Activated naive CD4-positive, alpha-beta T cell treated with Interleukin-2 at 50 U/mL for 16 hours (primary cell): ENCODE results near the gene SLX4IP.

Experiments
- DNase-seq: peaks from one replicate; pipeline ENCODE4 v3.0.0-alpha.2; 2020

SLX4IP gene

DNA sequence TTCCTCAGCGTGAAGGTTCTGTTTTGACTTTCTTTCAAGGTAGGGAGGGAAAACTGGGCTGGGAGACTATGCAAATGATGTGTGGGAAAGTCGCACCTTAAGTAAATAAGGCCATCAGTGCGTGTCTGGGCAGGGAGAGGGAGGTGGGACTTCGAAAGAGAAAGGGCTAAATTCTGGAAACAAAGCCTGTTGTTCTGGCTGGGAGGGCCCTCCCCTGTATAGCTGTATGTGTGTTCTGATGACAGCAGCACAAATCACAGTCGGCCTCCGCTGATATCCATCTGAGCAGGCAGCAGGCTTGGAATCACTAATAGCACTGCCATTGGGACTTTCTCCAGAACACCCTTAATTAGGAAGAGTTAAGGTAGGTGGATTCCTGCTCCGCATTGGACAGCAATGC lies 219.5 kb downstream of the SLX4IP start:
- DNase-seq = no peak

DNA sequence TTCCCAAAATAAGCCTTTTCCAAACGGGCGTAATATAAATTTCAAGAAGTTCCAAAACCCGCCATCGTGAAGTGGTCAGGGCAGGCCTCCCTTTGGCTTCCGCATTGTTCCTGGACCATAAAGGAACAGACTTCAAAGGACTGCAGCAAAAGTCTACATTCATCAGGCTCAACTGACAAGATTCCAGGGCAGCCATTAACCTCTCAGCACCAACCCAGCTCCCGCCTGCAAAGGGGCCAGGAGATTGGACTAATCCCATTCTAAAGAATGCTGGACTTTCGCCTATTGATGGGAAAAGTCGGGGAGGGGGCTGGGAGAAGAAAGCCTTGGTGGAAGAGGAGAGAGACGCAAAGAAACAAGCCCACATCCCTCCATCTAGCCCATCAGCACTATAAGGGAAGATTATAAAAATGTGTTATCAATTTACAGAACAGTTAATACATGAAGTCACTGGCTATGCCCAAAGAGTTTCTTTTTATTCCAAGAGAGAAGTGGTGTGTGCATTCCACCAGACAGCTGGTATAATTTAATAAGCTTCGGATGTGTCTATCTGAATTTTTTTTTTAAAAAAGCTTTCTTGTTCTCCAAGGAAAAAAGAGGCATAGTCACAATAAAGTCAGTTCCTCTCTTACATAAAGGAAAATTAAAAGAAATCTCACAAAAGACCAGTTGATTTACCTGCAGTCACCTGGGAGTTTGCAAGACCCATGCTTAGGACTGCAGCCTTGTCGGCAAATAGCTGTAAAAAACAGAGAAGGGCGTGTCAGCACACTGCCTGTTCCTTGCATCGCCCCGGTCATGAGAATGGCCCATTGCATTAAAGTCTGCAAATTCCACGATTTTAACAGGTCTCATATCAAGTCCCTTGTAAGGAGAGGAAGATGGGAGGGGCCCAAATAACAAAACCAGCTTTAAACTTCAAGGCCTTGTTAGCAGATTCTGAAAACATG lies 220.9 kb downstream of the SLX4IP start:
- no peak for DNase-seq

DNA sequence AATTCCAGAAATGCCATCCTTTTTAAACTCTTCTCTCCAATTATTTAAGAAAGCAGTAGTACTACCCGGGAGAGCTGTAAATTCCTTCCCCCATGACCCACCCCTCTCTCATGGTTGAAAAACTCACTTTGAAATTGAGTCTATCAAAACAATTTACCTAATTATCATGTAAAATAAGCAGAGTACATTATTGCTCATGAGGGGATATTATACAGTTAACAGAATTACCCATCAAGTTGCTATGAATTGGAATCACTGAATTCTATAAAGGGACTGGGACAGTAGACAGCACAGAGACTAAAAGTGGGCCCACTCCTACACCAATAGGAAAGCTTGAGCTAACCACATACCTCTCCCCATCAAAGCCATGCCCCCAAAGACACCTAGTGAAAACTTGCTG lies 222.3 kb downstream of the SLX4IP start:
- DNase-seq = no peak

DNA sequence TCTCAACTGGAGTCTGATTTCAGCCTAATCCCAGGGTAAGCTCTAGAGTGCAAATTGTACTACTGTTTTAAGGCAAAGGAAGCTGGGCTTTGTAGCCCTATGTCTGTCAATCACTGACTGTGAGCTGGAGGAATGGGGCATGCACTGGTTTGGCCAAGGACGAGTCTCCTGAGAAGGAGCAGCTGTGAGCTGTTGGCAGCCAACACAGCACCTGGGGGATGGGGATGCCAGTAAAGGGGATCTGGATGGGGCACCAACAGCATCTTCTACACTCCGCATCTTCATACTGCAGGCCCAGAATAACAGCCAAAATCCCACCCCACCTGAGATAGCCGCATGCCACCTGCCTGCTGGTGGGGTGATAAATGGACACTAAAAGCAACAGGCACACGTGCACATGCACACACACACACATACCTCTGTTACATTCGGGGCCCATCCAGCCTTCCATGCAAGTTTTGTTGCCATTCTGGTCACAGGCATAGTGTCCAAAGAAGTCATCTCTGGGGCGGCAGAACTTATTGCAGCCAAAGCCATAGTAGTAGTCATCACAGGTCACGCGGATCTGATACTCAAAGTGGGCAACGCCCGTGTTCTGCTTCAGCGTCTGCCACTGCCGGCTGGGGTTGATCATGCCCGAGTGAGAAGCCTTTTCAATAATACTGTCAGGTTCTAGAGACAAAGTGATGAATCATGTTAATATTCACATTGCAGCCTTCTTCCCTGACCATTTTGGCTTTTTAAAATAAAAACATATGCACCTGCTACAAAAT lies 223.1 kb downstream of the SLX4IP start:
- DNase-seq = no peak

DNA sequence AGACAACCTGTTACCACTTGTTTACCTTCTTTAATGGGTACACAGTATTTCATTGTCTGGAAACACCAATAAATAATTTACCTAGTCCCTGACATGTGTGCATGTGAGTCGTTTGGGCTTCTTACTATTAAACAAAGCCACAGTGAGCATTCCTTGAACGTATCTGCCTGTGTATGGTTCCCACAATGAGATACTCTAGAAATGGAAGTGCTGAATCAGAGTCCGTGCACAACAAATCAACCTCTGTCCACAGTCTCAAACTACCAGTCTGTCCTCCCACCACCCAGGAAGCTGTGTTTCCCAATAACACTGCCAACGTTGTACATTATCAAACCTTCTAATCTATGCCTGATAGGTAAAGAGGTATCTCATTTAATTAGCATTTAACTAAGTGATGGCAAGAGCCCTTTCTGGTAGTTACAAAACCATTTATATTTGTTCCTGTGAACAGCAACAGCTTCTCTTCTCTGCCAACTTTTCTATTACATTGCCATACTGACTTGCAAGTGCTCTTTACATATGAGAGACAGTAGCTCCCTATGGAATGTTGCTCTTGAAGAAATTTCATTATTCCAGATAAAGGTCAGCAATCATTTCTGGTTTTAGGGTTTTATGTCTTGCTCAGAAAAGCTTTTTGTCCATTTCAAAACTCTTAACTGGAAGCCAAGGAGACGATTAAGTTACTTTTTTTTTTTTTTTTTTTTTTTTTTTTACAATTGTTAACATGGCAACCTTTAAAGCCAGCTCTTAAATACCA lies 223.9 kb downstream of the SLX4IP start:
- no peak for DNase-seq

DNA sequence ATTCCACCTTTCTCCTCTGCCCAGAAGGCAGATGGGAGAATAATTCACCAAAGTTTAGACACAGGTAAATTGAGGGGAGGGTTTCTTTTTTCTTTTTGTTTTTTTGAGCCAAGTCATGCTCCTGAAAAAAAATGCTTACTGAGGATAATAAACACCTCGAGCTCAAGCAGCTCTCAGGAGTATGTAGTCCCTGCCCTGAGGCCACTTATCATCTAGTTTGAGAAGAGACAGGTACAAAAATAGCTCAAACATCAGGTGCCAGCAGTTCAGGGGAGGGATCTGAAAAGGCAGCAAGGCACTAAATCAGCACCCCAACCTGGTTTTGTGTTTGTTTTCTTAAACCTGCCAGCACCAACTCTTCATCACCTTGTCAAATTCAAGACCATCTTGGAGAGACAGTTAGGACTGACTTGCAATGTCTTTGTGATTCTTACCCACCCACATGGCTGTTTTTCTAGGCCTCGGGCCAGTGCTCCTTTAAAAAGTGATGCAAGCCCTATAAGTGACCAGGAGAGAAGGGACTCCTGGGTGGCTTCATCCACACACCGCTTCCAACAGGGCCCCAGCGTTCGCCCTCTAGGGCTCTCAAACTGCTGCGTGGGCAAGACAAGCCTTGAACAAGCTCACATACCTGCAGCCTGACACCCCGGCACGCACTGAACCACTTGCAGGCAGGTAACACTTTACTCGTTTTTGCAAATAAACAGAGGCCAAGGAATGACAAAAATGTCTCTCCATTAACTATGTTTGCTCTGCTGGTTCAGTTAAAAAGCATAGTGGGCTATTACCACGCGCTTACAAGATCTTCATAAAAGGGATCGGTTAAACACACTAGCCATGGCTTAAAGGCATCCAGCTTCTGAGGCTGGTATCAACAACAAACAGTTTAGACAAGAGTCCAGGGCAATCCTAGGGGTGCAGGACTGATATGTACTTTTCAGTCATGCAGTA lies 224.8 kb downstream of the SLX4IP start:
- DNase-seq = no peak

DNA sequence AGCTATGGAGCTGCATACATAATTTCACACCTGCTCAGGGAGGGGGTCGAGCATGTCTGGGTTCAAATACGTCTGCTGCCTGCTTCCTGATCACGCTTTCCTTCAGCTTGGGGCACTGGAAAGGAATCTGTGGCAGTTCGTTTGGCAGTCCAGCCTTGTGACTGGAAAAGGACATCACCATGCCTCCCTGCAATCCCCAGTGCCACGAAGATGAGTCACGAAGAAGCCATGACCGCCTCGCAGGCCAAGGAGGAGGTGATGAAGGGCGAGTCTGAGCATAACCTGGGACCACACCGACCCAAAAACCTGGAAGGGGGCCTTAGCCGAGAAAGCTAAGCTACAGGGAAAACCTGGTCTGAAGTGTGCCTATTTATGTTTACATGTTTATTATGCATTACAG lies 225.6 kb downstream of the SLX4IP start:
- no peak for DNase-seq

DNA sequence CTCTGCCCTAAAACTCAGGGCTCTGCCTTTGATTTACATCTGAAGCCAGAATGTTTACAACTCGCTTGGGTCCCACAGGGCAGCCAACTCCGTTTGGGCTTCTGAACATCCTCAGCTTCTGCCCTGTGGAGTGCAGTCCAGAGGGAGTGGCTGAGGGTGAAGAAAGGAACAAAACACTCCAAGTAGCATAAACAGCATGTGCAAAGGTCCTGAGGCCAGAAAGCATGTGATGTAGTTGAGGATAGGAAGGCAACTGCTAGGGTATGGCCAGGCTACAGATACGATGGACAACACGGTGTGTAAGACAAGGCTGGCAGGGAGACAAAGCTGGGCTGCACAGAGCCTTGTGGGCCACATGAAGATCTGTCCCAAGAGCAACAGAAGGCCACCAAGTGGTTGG lies 226.2 kb downstream of the SLX4IP start:
- DNase-seq = no peak

DNA sequence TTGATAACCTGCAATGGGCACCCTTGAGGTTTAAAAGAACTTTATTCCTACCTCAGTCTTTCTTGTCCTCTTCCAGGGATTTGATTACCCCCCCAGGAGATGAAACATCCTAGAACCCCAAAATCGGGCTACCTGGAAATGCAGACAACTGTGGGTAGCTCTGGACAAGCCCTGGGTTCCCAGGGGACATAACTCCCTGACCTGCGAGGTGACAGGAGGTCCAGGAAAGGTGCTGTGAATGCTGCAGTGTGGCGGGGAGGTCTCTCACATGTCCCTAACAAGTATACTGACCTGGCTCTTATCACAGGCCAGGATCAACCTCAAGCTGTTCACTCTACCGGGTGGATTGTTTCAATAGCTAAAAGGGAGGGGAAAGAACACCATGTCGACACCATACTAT lies 227.0 kb downstream of the SLX4IP start:
- no peak for DNase-seq

DNA sequence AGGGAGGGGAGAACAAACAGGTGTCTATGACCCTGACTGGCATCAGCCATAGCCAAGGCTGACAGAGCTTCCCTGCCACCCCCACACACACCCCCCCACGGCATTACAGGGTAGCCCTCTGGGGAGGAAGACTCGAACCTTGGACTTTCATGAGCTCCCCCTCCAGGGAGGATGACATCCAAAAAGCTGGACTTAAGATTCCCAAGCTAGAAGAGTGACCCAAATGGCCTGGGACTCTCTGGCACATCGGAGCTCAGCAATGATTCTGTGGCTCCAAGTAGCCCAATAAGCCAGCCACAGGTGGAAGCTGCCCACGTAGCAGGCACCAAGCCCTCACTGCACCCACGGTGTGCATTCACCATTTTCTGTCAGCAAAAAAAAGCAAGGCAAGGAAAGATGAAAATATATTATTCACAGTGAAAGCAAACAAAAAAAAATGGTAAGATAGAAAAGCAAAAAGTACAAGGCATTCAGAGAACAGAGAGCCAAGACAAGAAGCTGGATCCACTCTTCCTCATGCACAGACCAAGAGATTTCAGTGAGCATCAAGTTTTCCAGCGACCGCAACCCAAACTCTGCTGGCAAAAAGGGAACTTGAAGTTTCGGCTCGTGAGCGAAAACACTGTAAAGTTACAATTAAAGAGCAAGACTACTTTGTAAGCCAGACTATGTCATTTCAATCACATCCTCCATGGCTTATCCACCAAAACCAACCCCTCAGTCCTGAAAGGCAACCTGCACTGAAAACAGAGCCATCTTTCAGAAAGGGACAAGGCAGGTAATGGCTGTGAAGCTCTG lies 227.8 kb downstream of the SLX4IP start:
- DNase-seq = no peak

DNA sequence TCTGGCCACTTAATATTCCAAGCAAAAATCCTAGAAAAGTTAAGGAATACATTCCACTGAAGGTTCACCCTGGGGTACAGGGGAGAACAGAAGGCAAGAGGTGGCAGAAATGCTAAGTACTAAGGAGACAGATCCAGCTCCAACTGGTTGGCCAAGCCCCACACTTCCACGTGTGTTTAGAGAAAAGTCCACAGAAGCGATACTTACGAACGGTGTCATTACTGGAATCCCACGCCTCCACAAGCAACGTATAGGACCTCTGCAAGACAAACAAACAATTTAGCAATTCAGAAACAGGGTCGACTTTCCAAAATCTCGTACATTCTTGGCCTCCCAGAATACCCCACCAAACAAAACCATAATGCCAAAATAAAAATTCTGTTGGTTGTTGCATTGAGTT lies 228.7 kb downstream of the SLX4IP start:
- DNase-seq = no peak

DNA sequence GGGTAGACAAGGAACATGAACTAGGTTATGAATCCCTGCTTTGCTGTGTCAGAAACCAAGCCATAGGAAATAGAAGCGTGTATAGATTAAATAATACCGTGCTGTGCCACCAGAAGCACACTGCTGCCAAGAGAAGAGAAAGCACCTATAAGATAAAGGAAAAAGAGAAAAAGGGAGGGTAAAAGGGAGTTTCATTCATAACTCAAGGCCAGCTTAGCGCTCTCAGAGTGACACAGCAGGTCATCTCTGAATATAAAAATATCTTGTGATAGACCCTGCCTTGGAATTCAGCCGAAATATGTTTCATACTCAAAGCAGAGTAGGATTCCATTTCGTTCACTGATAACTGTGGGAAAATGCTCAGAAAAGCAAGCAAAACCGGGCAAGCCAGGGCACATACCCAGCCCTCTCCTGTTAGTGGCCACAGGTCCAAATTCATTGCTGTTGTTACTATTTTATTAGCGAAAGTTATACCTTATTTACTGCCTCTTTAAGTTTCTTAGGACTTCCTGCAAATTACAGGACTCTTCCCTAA lies 230.0 kb downstream of the SLX4IP start:
- DNase-seq = no peak

DNA sequence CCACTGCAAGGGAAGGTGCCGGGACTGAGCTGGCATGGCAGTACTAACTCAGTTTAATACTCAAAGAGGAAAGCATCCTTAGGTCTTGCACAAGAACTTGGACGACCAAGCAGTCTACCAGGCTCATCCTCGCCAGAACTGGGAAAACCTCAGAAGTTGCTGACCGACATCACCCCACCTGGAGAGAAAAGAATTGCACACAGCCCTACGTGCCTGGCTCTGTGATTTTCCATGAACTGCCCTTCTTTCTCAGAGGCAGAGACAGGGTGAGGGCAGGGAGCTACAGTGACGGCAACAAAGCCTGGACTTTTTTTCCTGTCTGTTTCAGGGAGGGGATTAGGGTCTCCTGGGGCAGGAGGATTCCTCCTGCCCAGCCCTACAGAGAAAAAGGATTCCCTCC lies 230.7 kb downstream of the SLX4IP start:
- no peak for DNase-seq

DNA sequence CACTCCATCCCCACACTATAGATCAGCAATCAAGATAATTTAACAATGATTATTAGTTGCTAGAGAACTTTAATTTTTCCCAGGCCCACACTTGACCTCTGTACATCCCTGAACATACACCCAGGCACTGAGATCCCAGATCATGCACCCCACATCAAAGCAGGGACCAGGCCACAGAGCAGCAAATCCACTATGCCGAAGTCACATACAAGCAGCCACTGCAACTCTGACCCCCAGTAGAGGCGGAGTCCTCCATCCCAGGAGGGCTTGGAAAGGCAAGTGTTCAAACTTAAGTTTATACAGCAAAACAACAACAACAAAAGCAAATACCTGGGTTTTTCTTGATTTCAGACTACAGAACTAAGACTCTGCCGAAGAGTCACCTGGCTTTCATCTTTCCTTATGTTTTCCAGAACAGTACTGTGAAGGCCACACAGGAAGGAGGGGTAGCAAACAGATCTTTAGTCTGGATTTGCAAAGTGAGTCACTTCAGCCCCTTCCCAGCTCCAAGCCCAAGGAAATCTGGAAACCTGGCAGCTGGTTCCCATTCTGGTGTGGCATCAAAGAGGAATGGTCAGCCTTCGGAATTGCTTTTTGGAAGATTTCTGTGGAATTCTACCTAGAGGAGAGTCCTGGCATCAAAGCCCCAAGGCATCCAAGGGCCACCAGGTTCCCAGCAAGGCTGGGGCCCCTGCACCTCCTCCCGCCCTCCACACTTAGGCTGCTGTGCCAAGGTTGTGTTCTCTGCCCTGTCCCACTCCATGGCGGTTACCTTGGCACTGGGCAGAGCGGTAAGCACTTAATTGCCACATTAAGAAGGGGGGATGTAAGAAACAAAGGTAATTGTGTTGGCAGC lies 231.3 kb downstream of the SLX4IP start:
- DNase-seq = no peak

DNA sequence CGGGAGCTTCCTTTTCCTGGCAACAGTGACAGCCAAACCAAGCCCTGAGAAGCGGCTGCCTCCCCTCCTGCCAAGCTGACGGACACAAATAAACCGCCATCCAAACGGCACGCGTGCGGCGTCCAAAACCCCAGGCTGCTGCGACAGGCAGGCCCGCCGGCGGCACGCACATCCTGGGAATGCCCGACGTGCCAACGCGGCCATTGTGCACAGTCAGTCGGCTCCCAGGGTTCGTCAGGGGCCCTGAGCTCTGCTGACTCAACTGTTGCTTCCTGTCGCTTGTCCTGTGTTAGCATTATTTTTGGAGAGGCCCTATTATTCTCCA lies 231.9 kb downstream of the SLX4IP start:
- DNase-seq = no peak

DNA sequence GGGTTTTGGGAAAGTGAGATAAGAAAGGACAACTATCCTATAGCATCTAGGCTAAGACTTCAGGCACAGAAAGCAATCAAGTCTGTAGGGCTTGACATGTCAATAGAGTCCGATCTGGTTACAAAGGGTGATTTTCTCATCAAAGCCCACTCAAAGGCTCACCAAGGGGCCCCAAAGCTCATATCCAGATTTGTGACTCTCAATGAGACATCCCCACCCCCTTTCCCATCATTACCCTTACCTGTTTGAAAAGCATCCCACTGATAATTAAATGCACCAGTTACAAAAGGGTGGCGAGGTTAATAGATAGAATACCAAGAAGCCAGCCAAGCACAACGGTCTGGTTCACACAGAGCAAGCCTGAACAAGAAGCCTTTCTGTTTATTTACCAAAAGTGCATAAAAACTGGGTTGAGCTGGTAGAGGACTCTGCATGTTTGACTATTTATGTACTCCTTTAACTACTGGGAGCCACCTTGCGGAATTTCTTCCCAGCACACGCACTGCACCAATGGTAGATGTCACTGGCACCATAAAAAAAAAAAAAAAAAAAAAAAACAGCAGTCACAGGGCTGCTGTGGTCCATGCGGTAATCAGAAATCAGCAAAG lies 232.6 kb downstream of the SLX4IP start:
- no peak for DNase-seq

DNA sequence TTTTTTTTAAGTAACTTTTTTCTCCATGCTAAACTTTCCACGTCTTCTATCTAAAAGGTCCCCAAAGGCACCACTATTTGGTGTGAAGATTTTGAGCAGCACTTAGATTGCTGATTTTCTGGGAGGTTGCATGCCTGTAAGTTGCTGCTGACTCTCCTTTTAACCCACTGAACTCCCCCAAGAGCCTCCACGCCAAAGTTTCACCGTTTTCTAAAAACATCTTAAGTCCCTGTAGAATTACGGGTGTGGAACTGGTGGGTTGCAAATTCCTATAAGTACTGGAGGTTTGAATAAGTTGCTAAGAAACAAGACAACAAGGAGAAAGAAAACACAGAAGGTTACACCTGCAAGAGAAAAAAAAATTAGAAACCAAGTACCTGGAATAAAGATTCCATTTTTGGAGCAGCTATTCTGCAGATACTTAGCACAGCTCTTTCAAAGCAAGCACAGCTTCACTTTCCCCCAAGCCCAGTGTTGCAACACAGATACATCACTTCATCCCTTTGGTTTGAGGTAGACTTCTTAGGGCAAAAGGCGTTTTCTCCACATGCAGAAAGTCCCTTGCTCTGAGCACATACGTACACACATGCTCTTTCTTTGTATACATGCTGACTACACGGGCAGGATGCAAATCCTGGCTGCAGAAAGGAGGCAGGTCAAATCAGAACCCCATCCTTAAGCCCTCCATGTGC lies 233.7 kb downstream of the SLX4IP start:
- DNase-seq = no peak

DNA sequence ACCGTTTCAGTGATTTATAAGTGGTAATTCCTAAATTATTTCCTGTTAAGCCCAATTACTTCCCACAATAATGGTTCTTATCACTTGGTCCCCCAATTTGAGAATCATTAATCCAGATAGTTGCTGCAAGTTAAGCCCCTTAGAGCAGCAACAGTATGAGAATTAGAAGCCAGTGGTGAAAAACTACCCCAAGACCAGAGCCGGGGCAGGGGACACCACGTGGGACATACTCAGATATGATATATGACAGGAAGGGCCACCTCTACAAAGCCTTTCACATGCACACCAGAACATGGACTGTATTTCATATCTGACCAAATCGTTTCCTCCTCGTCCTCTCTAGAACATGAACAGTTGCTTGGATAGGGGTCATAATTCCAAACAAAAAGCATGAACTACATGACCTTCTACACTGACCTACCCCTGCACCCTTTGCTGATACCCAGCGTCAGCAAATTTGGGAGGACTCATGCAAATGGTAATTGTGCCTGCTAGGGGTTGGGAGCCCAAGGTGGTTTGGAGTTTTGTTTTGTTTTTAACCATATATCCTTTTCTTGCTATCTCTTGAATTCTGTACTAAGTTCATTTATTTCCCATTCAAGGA lies 234.8 kb downstream of the SLX4IP start:
- no peak for DNase-seq
